Heart left ventricle (tissue), 13 donors: ENCODE measurements around the gene RBKS.

Experiments
- CTCF ChIP-seq, 12 donors: fragments of 200-600 bp; sonication (generic) in 4 of 12; IDR thresholded peaks; one replicate each; pipeline versions ENCODE4 v1.5.0 to v1.8.0; 2018 to 2022; ENCODE audit warnings: antibody characterized with exemption in 12 of 12, mild to moderate bottlenecking in 5 of 12
- POLR2A ChIP-seq, 2 donors: fragments of 450-650 bp; IDR thresholded peaks; one replicate each; pipeline ENCODE4 v1.6.1; 2017; ENCODE audit warnings: antibody characterized with exemption in 2 of 2, mild to moderate bottlenecking in 2 of 2, moderate library complexity in 2 of 2
- donor health status: ischemic (EF 13 %, LVEDD 7.1; RV severe dilation, severe dysfunction).
- donor health status: DM: no; HTN: yes; CAD: no.
- donor health status: DM: no; HTN: no; CAD: no.
- donor health status: ischemic (EF 25% LVEDD 6.9; RV normal size, moderate dysfunction).
- donor health status: ischemic (EF 25% LVEDD 5.7; RV mildly dilated, moderate dysfunction).
- donor health status: ischemic (EF 35%, LVEDD 5.7; RV mildly dilated, moderate dysfunction).
- donor health status: nonischemic (EF 11% LVEDD 7.7; RV severe dilation, severe dysfunction).
- donor health status: DM: yes; HTN: yes; CAD: no.
- donor health status: PGD.
- donor health status: ischemic (EF 29% LVEDD 5.4; RV normal size, mild dysfunction).
- donor health status: nonischemic (EF 23%, LVEDD 6.1; RV moderate dilation, normal function).

GRCh38 chr2:27756544-27757498, 133.4 kb downstream of the RBKS start:
- TF ChIP-seq POLR2A (IDR thresholded peaks at IDR 0.05) (no peak), CTCF (IDR thresholded peaks at IDR 0.05) (no peak)
